Stimulated activated CD8-positive, alpha-beta memory T cell treated with anti-CD3 and anti-CD28 coated beads, Interleukin-12 subunit alpha, Interleukin-12 subunit beta, amount 100 ng/mL, for 4 hours (primary cell): ENCODE results near the gene ITGB2.

Experiments used
- DNase-seq: peaks from one replicate; pipeline ENCODE4 v3.0.0-alpha.2; 2020; ENCODE audit warnings: low read depth

Gene ITGB2

DNA sequence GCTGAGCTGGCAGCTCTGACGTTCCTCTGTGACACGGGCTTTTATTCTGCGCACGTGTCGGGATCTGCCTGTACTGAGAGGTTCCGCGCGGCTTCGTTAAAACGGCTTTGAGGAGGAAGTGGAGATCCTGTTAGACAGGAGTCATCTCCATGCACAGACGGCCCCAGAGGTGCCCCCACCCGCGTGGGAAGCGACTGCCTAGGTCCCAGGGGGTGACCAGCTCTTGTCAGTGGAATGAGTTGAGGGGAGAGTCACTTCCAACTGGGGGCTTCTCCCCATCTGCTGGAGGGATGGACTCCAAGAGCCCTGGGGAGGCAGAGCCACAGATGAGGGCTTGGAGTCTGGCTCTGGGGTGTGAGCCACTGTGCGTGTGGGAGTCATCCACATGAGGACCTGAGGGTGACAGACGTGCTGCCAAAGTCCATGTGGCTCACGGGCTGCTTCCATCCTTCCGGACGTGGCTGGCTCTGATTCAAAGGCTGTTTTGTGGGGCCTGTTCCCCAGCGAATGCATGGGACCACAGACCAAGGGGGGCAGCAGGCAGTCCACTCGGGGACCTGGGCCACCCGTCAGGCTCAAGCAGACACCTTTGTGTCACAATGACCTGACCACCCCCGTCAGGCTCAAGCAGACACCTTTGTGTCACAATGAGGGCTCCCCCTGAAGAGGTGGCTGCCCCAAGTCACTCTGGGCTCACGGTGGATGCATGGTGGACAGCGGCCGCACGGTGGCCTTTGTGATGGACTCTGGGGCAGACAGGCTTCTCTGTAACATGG is 74.0 kb downstream of the ITGB2 start:
- DNase-seq: no peak

DNA sequence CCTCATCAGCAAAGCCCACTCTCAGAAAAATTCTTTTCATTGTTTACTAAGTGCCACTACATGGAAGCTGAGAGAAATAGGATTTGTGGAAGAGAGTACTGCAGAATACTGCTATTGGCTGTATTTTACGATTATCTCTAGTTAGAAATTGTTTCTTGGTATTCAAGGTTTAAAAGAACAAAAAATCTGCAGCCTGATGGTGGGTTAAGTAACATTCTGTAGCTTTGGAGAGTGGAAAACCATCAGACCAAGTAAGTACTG is 74.5 kb downstream of the ITGB2 start:
- DNase-seq: no peak

DNA sequence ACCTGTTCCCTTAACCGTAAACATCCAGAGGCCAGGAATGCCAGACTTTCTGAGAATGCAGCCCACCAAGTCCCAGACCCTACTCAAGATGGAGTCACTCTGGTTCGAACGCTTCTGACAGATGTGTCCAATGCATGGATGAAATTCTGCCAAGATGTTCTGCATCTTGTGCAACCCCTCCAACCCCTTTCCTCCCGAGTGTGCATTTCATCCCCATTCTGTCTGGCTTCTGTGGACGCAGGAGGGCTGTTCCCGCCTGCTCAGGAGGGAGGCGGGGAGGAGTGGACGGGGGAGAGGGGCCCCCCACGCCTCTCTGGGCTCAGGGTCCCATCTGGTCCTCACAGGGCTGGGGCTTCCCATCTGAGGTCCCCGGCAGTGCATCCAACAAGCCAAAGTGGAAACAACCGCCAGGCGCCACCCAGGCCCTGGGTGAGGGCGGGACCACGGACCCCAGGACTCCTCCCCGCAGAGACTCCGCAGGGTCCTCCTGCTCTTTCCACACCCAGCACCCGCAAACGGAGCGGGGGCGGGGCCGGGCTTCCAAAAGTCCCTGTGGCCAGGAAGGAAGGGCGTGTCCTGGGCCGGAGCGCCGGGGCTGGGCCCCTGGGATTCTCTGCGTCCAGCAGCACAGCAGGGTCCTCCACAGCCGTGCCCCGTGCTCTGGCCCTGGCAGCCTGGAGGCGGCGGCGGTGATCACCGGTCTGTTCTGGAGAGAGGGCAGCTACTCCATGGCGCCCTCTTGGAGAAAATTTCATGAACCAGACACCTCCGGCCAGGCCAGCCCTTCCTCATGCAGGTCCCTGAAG is 75.1 kb downstream of the ITGB2 start:
- DNase-seq: peak; percentile 19

DNA sequence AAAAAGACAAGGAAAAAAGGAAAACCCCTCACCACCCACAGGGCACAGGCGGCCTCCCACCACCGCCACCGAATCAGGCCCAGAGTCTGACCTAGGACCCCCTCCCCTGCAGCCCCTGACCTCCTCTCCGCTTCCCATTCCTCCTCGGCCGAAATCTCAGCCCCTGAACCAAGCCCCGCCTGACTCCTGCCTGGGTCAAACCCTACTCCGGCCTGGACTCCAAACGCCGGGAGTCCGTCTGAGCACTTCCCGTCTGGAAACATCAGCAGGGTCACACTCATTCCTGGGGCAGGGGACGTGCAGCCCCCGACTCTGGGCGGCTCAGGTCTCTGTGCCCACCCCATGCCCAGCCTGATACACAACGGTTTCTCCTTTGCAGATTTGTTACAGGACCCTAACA is 76.4 kb downstream of the ITGB2 start:
- no peak for DNase-seq

DNA sequence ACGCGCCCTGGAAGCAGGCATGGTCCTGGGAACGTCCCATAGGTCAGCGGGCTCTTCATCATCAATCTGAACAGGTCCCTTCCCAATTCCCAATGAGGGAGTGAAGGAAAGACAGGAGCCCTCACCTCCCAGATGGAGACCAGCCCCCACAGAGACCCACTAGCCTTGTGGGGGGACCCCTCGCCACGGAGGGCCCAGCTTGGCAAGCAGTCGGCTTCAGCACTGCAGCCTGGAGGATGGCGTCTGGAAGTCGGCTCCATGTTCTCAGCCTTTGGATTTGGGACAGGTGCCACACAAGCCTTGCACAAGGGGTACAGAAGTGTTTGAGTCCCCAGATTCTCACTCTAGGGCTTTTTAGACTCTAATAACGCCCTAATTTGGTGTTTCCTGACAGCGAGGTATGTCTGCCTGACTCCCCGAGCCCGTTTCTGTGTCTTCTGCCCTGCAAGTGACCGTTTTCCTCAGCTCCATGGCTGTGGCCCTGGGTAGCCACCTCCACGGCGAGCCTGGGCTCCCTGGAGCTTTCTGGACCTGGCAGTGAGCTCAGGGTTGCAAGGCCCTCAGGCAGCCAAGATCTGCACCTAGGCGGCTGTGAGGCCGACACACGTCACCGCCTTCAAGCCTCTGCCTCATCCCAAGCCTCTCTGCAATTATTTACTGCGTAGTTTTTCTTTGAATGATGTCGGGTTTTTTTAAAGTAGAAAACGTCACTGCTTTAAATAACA is 77.8 kb downstream of the ITGB2 start:
- no peak for DNase-seq

GRCh38 chr21:44842087-44842486 is 78.6 kb downstream of the ITGB2 start:
- DNase-seq: no peak

- DNase-seq: no peak
Observed at GRCh38 chr21:44840771-44841170, 79.9 kb downstream of the ITGB2 start.

GRCh38 chr21:44838951-44839350 is 81.7 kb downstream of the ITGB2 start:
- DNase-seq: no peak

DNA sequence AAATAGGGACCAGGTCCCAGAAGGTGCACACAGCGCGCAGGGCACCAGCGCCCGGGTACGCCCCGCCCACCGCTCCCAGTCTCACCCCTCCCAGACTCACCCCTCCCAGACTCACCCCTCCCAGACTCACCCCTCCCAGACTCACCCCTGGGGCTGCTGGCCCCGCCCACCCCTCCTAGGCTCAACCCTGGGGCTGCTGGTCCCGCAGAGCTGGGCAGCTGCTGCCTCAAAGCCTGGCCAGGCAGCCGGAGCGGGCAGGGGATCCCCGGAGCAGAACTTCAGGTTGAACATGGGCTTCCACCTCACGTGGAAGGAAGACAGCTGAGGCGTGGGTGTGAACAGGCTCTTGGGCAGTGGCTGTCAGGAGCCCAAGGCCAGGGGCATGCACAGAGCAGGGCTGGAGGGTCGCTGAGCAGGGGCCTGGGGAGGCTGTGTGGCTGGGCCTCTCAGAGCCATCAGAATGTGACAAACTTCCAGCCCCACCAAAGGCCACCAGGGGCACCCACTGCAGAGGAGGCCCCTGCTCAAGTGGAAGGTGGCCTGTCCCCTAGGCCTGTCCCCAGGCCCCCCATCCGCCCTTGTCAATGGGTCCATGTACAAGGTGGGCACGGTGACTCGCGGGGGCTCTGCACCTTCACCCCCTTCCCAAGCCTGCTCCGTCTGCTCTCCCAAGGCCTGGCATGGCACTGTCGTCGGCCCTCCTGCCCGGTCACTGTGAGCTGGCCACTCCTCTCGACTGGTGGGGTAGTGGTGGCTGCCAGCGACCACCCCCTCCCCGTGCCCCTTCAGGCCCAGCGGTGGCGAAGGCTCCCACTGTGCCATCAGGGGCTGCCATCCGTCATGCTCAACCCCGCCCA is 82.4 kb downstream of the ITGB2 start:
- no peak for DNase-seq

- no peak for DNase-seq
Observed at GRCh38 chr21:44837537-44837936, 83.2 kb downstream of the ITGB2 start.

DNA sequence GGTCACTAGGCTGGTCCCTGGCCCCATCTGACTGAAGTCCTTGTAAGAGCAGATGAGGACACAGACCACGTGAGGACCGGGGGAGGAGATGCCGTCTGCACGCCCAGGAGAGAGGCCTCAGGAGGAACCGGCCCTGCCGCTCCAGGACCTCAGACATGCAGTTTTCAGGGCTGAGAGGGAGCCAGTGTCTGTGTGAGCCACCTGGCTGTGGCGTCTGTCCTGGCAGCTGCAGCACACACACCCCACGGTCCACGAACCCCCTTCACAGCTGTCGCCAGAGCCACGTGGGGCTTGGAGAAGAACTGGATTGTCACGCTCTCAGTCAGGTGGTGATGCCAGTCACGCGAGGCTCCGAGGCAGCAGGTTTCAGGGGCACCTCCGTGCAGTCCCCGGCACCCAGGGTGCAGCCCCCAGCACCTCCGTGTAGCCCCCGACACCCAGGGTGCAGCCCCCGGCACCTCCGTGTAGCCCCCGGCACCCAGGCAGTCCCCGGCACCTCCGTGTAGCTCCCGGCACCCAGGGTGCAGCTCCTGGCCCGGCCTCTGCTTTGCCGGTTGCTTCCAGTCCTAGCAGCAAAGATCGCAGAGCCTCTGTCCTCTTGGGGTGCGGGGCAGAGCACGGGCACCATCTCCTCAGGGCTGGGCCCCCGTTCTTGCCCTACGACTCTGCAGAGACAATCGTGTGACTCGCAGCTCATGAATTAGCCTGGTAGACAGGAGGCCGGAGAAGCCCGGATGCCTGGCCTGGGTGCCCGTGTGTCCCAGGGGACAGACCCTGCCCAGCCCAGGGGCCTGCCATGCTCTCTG is 83.8 kb downstream of the ITGB2 start:
- no peak for DNase-seq

DNA sequence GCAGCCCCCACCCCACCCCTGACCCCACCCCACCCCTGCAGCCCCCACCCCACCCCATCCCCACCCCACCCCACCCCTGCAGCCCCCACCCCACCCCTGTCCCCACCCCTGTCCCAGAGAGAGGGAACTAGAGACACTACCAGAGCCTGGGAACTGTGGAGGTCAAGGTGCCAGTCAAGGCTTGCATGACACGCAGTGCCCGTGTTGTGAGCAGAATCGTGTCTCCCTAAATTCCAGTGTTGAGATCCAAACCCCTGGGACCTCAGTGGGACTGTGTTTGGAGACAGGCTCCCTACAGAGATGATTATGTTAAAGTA is 84.4 kb downstream of the ITGB2 start:
- no peak for DNase-seq
